Measurements from ENCODE around the gene BMPER.

DNA sequence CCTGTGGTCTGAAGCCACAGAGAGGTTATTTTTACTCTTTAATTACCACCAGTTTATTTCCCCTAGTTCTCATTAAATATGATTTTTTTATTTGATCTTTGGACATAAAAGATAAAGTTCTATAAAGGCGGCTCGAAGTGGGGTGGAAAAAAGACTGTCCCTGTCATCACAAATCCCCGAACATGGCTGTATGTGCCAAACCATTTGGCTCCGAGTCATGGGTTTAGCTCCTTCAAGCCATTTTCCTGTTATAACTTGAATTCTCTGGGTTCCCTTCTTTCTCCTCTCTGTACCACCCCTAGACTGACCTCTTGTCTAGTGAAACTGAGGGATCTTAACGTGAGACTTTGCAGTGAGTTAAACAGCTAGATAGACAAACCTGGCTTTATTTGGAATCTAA lies 181.6 kb downstream of the BMPER start:
- TF ChIP-seq CTCF (IDR thresholded peaks at IDR 0.05; ENCODE audit: insufficient read depth, low read length, poor library complexity, severe bottlenecking) (no peak), EZH2phosphoT487 (conservative IDR thresholded peaks at IDR 0.05; ENCODE audit: low read length) (no peak)
